HCT116 (cell line): ENCODE measurements around the gene SYNE2. TPM values are rescaled to one million over a fixed set of nuclear protein-coding genes. Genes with fewer than 3 reads are reported as not detected.

ENCODE experiments used
- ATAC-seq: fragments of 200-7000 bp; cut with Tn5 transposase; 2 replicates; pipeline ENCODE4 v1.9.1; 2020; ENCODE audit warnings: mild to moderate bottlenecking, moderate library complexity
- BruUV-seq: library from RNA; stranded (reverse); fragments of 400-500 nt; replicated peaks from 2 replicates; lab custom pipeline; 2021; lab: Mats Ljungman, UMichigan
- CTCF ChIA-PET: fragments of 300-600 bp; sonication (Branson Sonifier 250); formaldehyde crosslinking; loops from one replicate; lab custom pipeline; 2021; ENCODE audit warnings: antibody characterized with exemption; lab: Charles Lee
- POLR2A ChIA-PET: fragments of 300-600, 350-600 bp; sonication (Branson Sonifier 250); formaldehyde crosslinking; loops from one replicate; lab custom pipeline; 2021; ENCODE audit warnings: antibody characterized with exemption; lab: Charles Lee
- RAD21 ChIA-PET, 2 experiments: fragments of 300-600 bp; sonication (Branson Sonifier 250); formaldehyde crosslinking; loops; one replicate each; lab custom pipeline; 2023; ENCODE audit warnings: low total read pairs in 2 of 2; ENCODE audit not compliant: uncharacterized antibody in 2 of 2, unreplicated experiment in 2 of 2, low non-redundant PET in 1 of 2; lab: Charles Lee
- DNase-seq: peaks from one replicate; pipeline ENCODE4 v3.0.0-alpha.2; 2010; ENCODE audit warnings: low read depth, low spot score
- H2AFZ ChIP-seq: fragments of 200-600 bp; shearing (Covaris generic), sonication (generic); 2 replicates; pipeline ENCODE4 v1.6.1; 2017; ENCODE audit warnings: low read depth, mixed run types, mixed read lengths, antibody characterized with exemption, low read length; ENCODE audit not compliant: poor library complexity, severe bottlenecking
- H3K27ac ChIP-seq: 2 replicates; pipeline ENCODE4 v1.5.1; 2012; ENCODE audit warnings: low read depth, low read length
- H3K27me3 ChIP-seq: fragments of 200-600 bp; sonication (generic); 2 replicates; pipeline ENCODE4 v1.6.1; 2016; ENCODE audit warnings: mixed run types, low read length, mixed read lengths; ENCODE audit not compliant: insufficient read depth
- H3K36me3 ChIP-seq, 2 experiments: fragments of 200-500 bp in 1 of 2; fragments of 200-600 bp in 1 of 2; sonication (Bioruptor generic) in 1 of 2; sonication (generic) in 1 of 2; 2 replicates each; pipeline versions ENCODE4 v1.5.1 to v1.6.1; 2014 to 2016; ENCODE audit warnings: low read length in 2 of 2, inconsistent platforms in 1 of 2, mixed read lengths in 1 of 2, mixed run types in 1 of 2; ENCODE audit not compliant: insufficient read depth in 2 of 2, control insufficient read depth in 1 of 2
- H3K4me1 ChIP-seq, 2 experiments: fragments of 200-600 bp in 1 of 2; sonication (generic) in 1 of 2; 2 replicates each; pipeline versions ENCODE4 v1.5.1 to v1.6.1; 2012 to 2017; ENCODE audit warnings: low read length in 2 of 2, inconsistent platforms in 1 of 2, mild to moderate bottlenecking in 1 of 2, mixed read lengths in 1 of 2, mixed run types in 1 of 2, moderate library complexity in 1 of 2; ENCODE audit not compliant: insufficient read depth in 2 of 2, control insufficient read depth in 1 of 2
- H3K4me2 ChIP-seq: fragments of 200-600 bp; sonication (generic); 2 replicates; pipeline ENCODE4 v1.6.1; 2017; ENCODE audit warnings: mixed run types, low read length, mixed read lengths
- H3K4me3 ChIP-seq, 2 experiments: fragments of 200-600 bp in 1 of 2; sonication (generic) in 1 of 2; replicated peaks in 1 of 2; 2 replicates each; pipeline ENCODE4 v1.5.1; 2011 to 2016; ENCODE audit warnings: low read length in 2 of 2, control low read depth in 1 of 2, low read depth in 1 of 2, mild to moderate bottlenecking in 1 of 2, mixed read lengths in 1 of 2, mixed run types in 1 of 2
- H3K79me2 ChIP-seq: fragments of 200-600 bp; sonication (generic); 2 replicates; pipeline ENCODE4 v1.6.1; 2017; ENCODE audit warnings: mild to moderate bottlenecking, mixed run types, low read length, moderate library complexity, mixed read lengths; ENCODE audit not compliant: insufficient read depth
- H3K9ac ChIP-seq: fragments of 200-600 bp; sonication (generic); 2 replicates; pipeline ENCODE4 v1.6.1; 2016; ENCODE audit warnings: low read length, mixed read lengths
- H3K9me2 ChIP-seq: fragments of 200-600 bp; sonication (generic), shearing (Covaris generic); 2 replicates; pipeline ENCODE4 v1.6.1; 2017; ENCODE audit warnings: mixed run types, mild to moderate bottlenecking, moderate library complexity; ENCODE audit not compliant: insufficient read depth
- H3K9me3 ChIP-seq, 2 experiments: fragments of 200-500 bp in 1 of 2; fragments of 200-600 bp in 1 of 2; sonication (Bioruptor generic) in 1 of 2; sonication (generic) in 1 of 2; 2 replicates each; pipeline ENCODE4 v1.6.1; 2014 to 2017; ENCODE audit warnings: low read length in 2 of 2, mixed read lengths in 2 of 2, inconsistent platforms in 1 of 2, low read depth in 1 of 2, mild to moderate bottlenecking in 1 of 2, mixed run types in 1 of 2, moderate library complexity in 1 of 2; ENCODE audit not compliant: control insufficient read depth in 1 of 2, insufficient read depth in 1 of 2
- H4K20me1 ChIP-seq: fragments of 200-600 bp; sonication (generic), shearing (Covaris generic); 2 replicates; pipeline ENCODE4 v1.6.1; 2017; ENCODE audit warnings: mixed run types, mild to moderate bottlenecking, moderate library complexity; ENCODE audit not compliant: insufficient read depth
- ATF3 ChIP-seq: IDR thresholded peaks from 2 replicates; pipeline ENCODE4 v1.6.1; 2012
- CTCF ChIP-seq, 3 experiments: fragments of 200-600 bp in 1 of 3; sonication (generic) in 1 of 3; IDR thresholded peaks in 2 of 3; conservative IDR thresholded peaks in 1 of 3; 2 replicates each; pipeline ENCODE4 v1.5.1; 2012 to 2017; ENCODE audit warnings: low read depth in 2 of 3, low read length in 2 of 3, antibody characterized with exemption in 1 of 3, borderline replicate concordance in 1 of 3, control low read depth in 1 of 3, mild to moderate bottlenecking in 1 of 3, mixed read lengths in 1 of 3, mixed run types in 1 of 3, moderate library complexity in 1 of 3; ENCODE audit not compliant: insufficient read depth in 1 of 3
- ELF1 ChIP-seq: IDR thresholded peaks from 2 replicates; pipeline ENCODE4 v1.6.1; 2012; ENCODE audit warnings: low read depth, borderline replicate concordance
- EZH2phosphoT487 ChIP-seq: fragments of 200-600 bp; IDR thresholded peaks from 2 replicates; pipeline ENCODE4 v1.6.1; 2018; ENCODE audit warnings: antibody characterized with exemption, borderline replicate concordance
- JUND ChIP-seq: IDR thresholded peaks from 2 replicates; pipeline ENCODE4 v1.6.1; 2012
- MAX ChIP-seq: IDR thresholded peaks from 2 replicates; pipeline ENCODE4 v1.6.1; 2012
- POLR2AphosphoS5 ChIP-seq: IDR thresholded peaks from 2 replicates; pipeline ENCODE4 v1.6.1; 2011; ENCODE audit warnings: mild to moderate bottlenecking, low read depth, low read length, moderate library complexity
- RAD21 ChIP-seq: IDR thresholded peaks from 2 replicates; pipeline ENCODE4 v1.6.1; 2012; ENCODE audit warnings: low read depth, mild to moderate bottlenecking
- REST ChIP-seq: IDR thresholded peaks from 2 replicates; pipeline ENCODE4 v1.6.1; 2012; ENCODE audit warnings: low read depth
- SIN3A ChIP-seq: IDR thresholded peaks from 2 replicates; pipeline ENCODE4 v1.6.1; 2012; ENCODE audit warnings: low read depth
- TCF7L2 ChIP-seq: IDR thresholded peaks from 2 replicates; pipeline ENCODE4 v1.7.0; 2011; ENCODE audit warnings: borderline replicate concordance, inconsistent platforms; ENCODE audit not compliant: insufficient read depth, insufficient read length; ENCODE audit errors: extremely low read depth
- ZNF274 ChIP-seq: fragments of 200-500 bp; sonication (Bioruptor generic); IDR thresholded peaks from 2 replicates; pipeline ENCODE4 v1.6.1; 2014; ENCODE audit warnings: mild to moderate bottlenecking, low read depth, low read length, inconsistent platforms
- intact Hi-C: fragments of 100-400 bp; cut with micrococcal nuclease; formaldehyde crosslinking; loops from 2 replicates; pipeline ENCODE4 v1.10.0; 2022
- total RNA-seq: library from RNA; stranded (reverse); gene quantifications from one replicate; pipeline ENCODE4 v1.2.1, GENCODE V29; 2021; ENCODE audit not compliant: unreplicated experiment

The SYNE2 gene
- total RNA-seq, 1 experiment from 2014 or later: 28.8 TPM

GRCh38 chr14:64265222-64265621 lies 412.4 kb downstream of the SYNE2 start:
- no peak overlapping the region for H3K27ac ChIP-seq

More at GRCh38 chr14:64265222-64265621, 412.4 kb downstream of the SYNE2 start:
- Histone ChIP-seq H3K9me2 (no peaks in the 10 kb centered on the region), H3K9me3 (no peaks in the 10 kb centered on the region), H4K20me1 (no peaks in the 10 kb centered on the region), H3K4me3 (no peak overlapping the region), H3K36me3 (no peaks in the 10 kb centered on the region), H3K4me1 (no peaks in the 10 kb centered on the region), H3K79me2 (no peaks in the 10 kb centered on the region), H3K27me3 (no peaks in the 10 kb centered on the region), H3K4me2 (no peak overlapping the region), H3K9ac (no peak overlapping the region), H2AFZ (no peak overlapping the region)
- no peak for DNase-seq
- ATAC-seq: no peak
- no TSS peak for BruUV-seq
- TF ChIP-seq REST: no peak
- no peak for TF ChIP-seq ZNF274
- no peak for TF ChIP-seq ATF3
- no peak for TF ChIP-seq ELF1
- no peak for TF ChIP-seq MAX
- TF ChIP-seq CTCF (IDR thresholded peaks at IDR 0.05 in 2 of 3, conservative IDR thresholded peaks at IDR 0.05 in 1 of 3; ENCODE audit: borderline replicate concordance in 1 of 3, insufficient read depth in 1 of 3, low read depth in 2 of 3, low read length in 2 of 3): no peak
- no peak for TF ChIP-seq EZH2phosphoT487
- TF ChIP-seq RAD21: no peak
- no peak for TF ChIP-seq JUND
- TF ChIP-seq SIN3A: no peak
- no peak for TF ChIP-seq POLR2AphosphoS5
- no peak for TF ChIP-seq TCF7L2
- ChIA-PET POLR2A (no interaction called here), CTCF (interaction anchor here (0.8 kb wide), 1 partner anchor 39 kb away, joined by 3 read pairs; no protein-coding TSS in a partner anchor), RAD21 (no interaction called here)
- intact Hi-C loops: no loop called here
